Stimulated activated CD8-positive, alpha-beta memory T cell treated with anti-CD3 and anti-CD28 coated beads, Interleukin-7, amount 100 ng/mL, for 48 hours (primary cell): ENCODE data around the gene RPL34.
A peak's percentile ranks its signal among the peaks of the same experiment; 100 is the strongest.

Experiments used
- DNase-seq, 2 donors: peaks; one replicate each; pipeline ENCODE4 v3.0.0-alpha.2; 2020; ENCODE audit warnings: low read depth in 1 of 2; ENCODE audit errors: extremely low read depth in 1 of 2

RPL34 gene

GRCh38 chr4:108622828-108623227 lies 2.5 kb downstream of the RPL34 start:
- DNase-seq: no peak

GRCh38 chr4:108624263-108625056 lies 4.1 kb downstream of the RPL34 start:
- no peak for DNase-seq

- no peak for DNase-seq
Measured at GRCh38 chr4:108626056-108626455, 5.7 kb downstream of the RPL34 start.

GRCh38 chr4:108628411-108628810 lies 8.0 kb downstream of the RPL34 start:
- no peak for DNase-seq

GRCh38 chr4:108635070-108635655 lies 14.8 kb downstream of the RPL34 start:
- DNase-seq: no peak

GRCh38 chr4:108636246-108636645 lies 15.9 kb downstream of the RPL34 start:
- no peak for DNase-seq

- DNase-seq: no peak
Measured at GRCh38 chr4:108637856-108638255, 17.5 kb downstream of the RPL34 start.

- no peak for DNase-seq
Measured at GRCh38 chr4:108644237-108644636, 23.9 kb downstream of the RPL34 start.

- DNase-seq: no peak
Measured at GRCh38 chr4:108646706-108647105, 26.3 kb downstream of the RPL34 start.

GRCh38 chr4:108649863-108650211 lies 29.5 kb downstream of the RPL34 start:
- DNase-seq: no peak

GRCh38 chr4:108650212-108651013 lies 30.0 kb downstream of the RPL34 start, which contains the start of gene OSTC:
OSTC (plus strand) TSS chr4:108650599; CDS start chr4:108650656, 57 bp downstream.
- peak; percentile 74 to 90 for DNase-seq

GRCh38 chr4:108651014-108651791 lies 30.8 kb downstream of the RPL34 start:
- no peak for DNase-seq

- no peak for DNase-seq
Measured at GRCh38 chr4:108662629-108663028, 42.3 kb downstream of the RPL34 start.

- no peak for DNase-seq
Measured at GRCh38 chr4:108674356-108674977, 54.1 kb downstream of the RPL34 start.
